Measurements from ENCODE around the gene ALCAM. TPM values are rescaled to one million over a fixed set of nuclear protein-coding genes. Genes with fewer than 3 reads are reported as not detected.
A peak's percentile ranks its signal among the peaks of the same experiment; 100 is the strongest.

The ALCAM gene
- total and polyA plus RNA-seq, 2 donors (not counting 1 experiment from before 2014, with no cell fraction given): 168 to 188 TPM

DNA sequence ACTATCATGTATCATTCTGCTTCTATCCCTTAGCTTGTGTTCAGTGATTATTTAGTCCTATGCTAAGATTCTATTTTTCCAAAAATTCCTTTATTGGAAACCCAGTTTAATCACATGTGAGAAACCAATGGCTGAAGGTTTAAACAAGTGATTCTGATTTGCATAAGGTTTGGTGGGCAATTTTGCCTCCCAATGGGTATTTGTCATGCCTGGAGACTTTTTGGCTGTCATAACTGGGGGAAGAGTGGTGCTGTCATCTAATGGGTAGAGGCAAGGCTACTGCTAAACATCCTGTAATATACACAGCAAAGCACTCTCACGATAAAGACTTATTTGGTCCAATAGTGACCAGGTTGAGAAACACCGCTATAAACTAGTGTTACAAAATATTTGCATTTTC is 148.7 kb downstream of the ALCAM start:
- Histone ChIP-seq H3K27me3 (ENCODE audit: control insufficient read depth, insufficient read depth, low read length) (no peaks in the 10 kb centered on the region), H3K79me2 (ENCODE audit: control insufficient read depth, insufficient read depth, low read length) (peaks cover 4% of the 10 kb centered on the region), H4K20me1 (ENCODE audit: control insufficient read depth, extremely low read depth, insufficient read depth, low read length) (no peaks in the 10 kb centered on the region), H3K4me2 (ENCODE audit: extremely low read depth, insufficient read depth, low read length) (no peak overlapping the region), H3K9ac (ENCODE audit: insufficient read depth, low read length) (no peak overlapping the region), H3K27ac (ENCODE audit: insufficient read depth, low read length) (no peak overlapping the region), H2AFZ (ENCODE audit: low read length) (no peak overlapping the region), H3K4me1 (ENCODE audit: control insufficient read depth, extremely low read depth, insufficient read depth, low read length) (no peaks in the 10 kb centered on the region), H3K9me3 (ENCODE audit: control insufficient read depth, insufficient read depth, low read depth, low read length) (no peaks in the 10 kb centered on the region), H3K4me3 (replicated peaks in 1 of 4; ENCODE audit: control extremely low read depth in 1 of 4, insufficient read depth in 1 of 4, low read depth in 3 of 4, low read length in 4 of 4) (no peak overlapping the region), H3K36me3 (ENCODE audit: control insufficient read depth, insufficient read depth, low read length) (no peaks in the 10 kb centered on the region)
- no peak for DNase-seq (ENCODE audit: low read depth in 2 of 2)
- TF ChIP-seq, protein P1, sequence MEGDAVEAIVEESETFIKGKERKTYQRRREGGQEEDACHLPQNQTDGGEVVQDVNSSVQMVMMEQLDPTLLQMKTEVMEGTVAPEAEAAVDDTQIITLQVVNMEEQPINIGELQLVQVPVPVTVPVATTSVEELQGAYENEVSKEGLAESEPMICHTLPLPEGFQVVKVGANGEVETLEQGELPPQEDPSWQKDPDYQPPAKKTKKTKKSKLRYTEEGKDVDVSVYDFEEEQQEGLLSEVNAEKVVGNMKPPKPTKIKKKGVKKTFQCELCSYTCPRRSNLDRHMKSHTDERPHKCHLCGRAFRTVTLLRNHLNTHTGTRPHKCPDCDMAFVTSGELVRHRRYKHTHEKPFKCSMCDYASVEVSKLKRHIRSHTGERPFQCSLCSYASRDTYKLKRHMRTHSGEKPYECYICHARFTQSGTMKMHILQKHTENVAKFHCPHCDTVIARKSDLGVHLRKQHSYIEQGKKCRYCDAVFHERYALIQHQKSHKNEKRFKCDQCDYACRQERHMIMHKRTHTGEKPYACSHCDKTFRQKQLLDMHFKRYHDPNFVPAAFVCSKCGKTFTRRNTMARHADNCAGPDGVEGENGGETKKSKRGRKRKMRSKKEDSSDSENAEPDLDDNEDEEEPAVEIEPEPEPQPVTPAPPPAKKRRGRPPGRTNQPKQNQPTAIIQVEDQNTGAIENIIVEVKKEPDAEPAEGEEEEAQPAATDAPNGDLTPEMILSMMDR (conservative IDR thresholded peaks at IDR 0.05 in 1 of 2, IDR thresholded peaks at IDR 0.05 in 1 of 2; ENCODE audit: low read depth in 1 of 2, low read length in 2 of 2): no peak
- TF ChIP-seq EZH2 (IDR thresholded peaks at IDR 0.05; ENCODE audit: low read length, missing control alignments): no peak

GRCh38 chr3:105516972-105517371 is 150.3 kb downstream of the ALCAM start:
- TF ChIP-seq, protein P1 (conservative IDR thresholded peaks at IDR 0.05 in 1 of 2, IDR thresholded peaks at IDR 0.05 in 1 of 2; ENCODE audit: low read depth in 1 of 2, low read length in 2 of 2): peak; percentile 22 to 66
- no peak for TF ChIP-seq EZH2 (IDR thresholded peaks at IDR 0.05; ENCODE audit: low read length, missing control alignments)
- H4K20me1 ChIP-seq (ENCODE audit: control insufficient read depth, extremely low read depth, insufficient read depth, low read length): no peaks in the 10 kb centered on the region
- no peaks in the 10 kb centered on the region for H3K9me3 ChIP-seq (ENCODE audit: control insufficient read depth, insufficient read depth, low read depth, low read length)

DNA sequence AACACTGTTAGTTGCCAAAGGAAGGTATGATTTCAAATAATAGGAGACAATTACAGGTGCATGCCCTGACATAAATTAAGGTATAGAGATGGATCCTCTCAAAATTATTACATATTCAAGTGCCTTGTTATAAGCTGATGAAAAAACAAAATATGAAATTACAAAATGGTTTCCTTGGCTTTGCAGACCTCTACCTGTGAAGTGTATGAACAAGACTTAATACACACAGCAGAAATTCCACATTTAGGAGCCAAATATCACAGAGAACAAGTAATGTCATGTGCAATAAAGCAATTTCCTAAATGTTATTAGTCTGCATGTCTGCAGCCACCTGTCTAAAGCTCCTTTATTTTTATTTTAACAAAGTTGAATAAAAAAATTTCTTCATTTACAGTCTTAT is 151.5 kb downstream of the ALCAM start:
- Histone ChIP-seq H3K4me3 (replicated peaks in 1 of 4; ENCODE audit: control extremely low read depth in 1 of 4, insufficient read depth in 1 of 4, low read depth in 3 of 4, low read length in 4 of 4) (no peak overlapping the region), H4K20me1 (ENCODE audit: control insufficient read depth, extremely low read depth, insufficient read depth, low read length) (no peaks in the 10 kb centered on the region), H3K9me3 (ENCODE audit: control insufficient read depth, insufficient read depth, low read depth, low read length) (no peaks in the 10 kb centered on the region), H3K79me2 (ENCODE audit: control insufficient read depth, insufficient read depth, low read length) (peaks cover 4% of the 10 kb centered on the region), H3K36me3 (ENCODE audit: control insufficient read depth, insufficient read depth, low read length) (no peaks in the 10 kb centered on the region), H3K27ac (ENCODE audit: insufficient read depth, low read length) (no peak overlapping the region), H3K4me1 (ENCODE audit: control insufficient read depth, extremely low read depth, insufficient read depth, low read length) (no peaks in the 10 kb centered on the region), H3K27me3 (ENCODE audit: control insufficient read depth, insufficient read depth, low read length) (no peaks in the 10 kb centered on the region), H3K4me2 (ENCODE audit: extremely low read depth, insufficient read depth, low read length) (no peak overlapping the region), H2AFZ (ENCODE audit: low read length) (no peak overlapping the region), H3K9ac (ENCODE audit: insufficient read depth, low read length) (no peak overlapping the region)
- TF ChIP-seq, protein P1 (conservative IDR thresholded peaks at IDR 0.05 in 1 of 2, IDR thresholded peaks at IDR 0.05 in 1 of 2; ENCODE audit: low read depth in 1 of 2, low read length in 2 of 2): no peak
- TF ChIP-seq EZH2 (IDR thresholded peaks at IDR 0.05; ENCODE audit: low read length, missing control alignments): no peak
- no peak for DNase-seq (ENCODE audit: low read depth in 2 of 2)

More at GRCh38 chr3:105516972-105517371, 150.3 kb downstream of the ALCAM start:
- Histone ChIP-seq H3K4me2 (ENCODE audit: extremely low read depth, insufficient read depth, low read length) (no peak overlapping the region), H3K27me3 (ENCODE audit: control insufficient read depth, insufficient read depth, low read length) (no peaks in the 10 kb centered on the region), H3K4me1 (ENCODE audit: control insufficient read depth, extremely low read depth, insufficient read depth, low read length) (no peaks in the 10 kb centered on the region), H3K36me3 (ENCODE audit: control insufficient read depth, insufficient read depth, low read length) (no peaks in the 10 kb centered on the region), H2AFZ (ENCODE audit: low read length) (no peak overlapping the region), H3K4me3 (replicated peaks in 1 of 4; ENCODE audit: control extremely low read depth in 1 of 4, insufficient read depth in 1 of 4, low read depth in 3 of 4, low read length in 4 of 4) (no peak overlapping the region), H3K79me2 (ENCODE audit: control insufficient read depth, insufficient read depth, low read length) (peaks cover 4% of the 10 kb centered on the region), H3K9ac (ENCODE audit: insufficient read depth, low read length) (no peak overlapping the region), H3K27ac (ENCODE audit: insufficient read depth, low read length) (no peak overlapping the region)
- DNase-seq (ENCODE audit: low read depth in 2 of 2): peak in 1 of 2 donors; percentile 71
